CD14-positive monocyte (primary cell): ENCODE data around the gene PCID2. TPM values are rescaled to one million over a fixed set of nuclear protein-coding genes. Genes with fewer than 3 reads are reported as not detected.
A peak's percentile ranks its signal among the peaks of the same experiment; 100 is the strongest.

Experiments
- DNase-seq, 3 donors: peaks; one replicate each; pipeline ENCODE4 v3.0.0-alpha.2; 2011 to 2022
- H2AFZ ChIP-seq: 2 replicates; pipeline ENCODE4 v1.6.0; 2012; ENCODE audit warnings: mild to moderate bottlenecking, low read depth, low read length, inconsistent platforms; ENCODE audit not compliant: insufficient read depth, poor library complexity, severe bottlenecking
- H3K27ac ChIP-seq, 2 donors: 1 replicate in 1 of 2; 2 replicates in 1 of 2; pipeline ENCODE4 v1.5.1; 2012 to 2013; ENCODE audit warnings: low read length in 2 of 2, control low read depth in 1 of 2, inconsistent platforms in 1 of 2, low read depth in 1 of 2, mild to moderate bottlenecking in 1 of 2
- H3K27me3 ChIP-seq, 2 donors: one replicate each; pipeline versions ENCODE4 v1.6.0 to v1.6.1; 2011 to 2013; ENCODE audit warnings: low read length in 2 of 2; ENCODE audit not compliant: control insufficient read depth in 2 of 2, insufficient read depth in 2 of 2
- H3K36me3 ChIP-seq, 2 donors: replicated peaks in 1 of 2; 1 replicate in 1 of 2; 2 replicates in 1 of 2; pipeline versions ENCODE4 v1.5.1 to v1.6.1; 2012 to 2013; ENCODE audit warnings: low read length in 2 of 2, control low read depth in 1 of 2, inconsistent platforms in 1 of 2, mild to moderate bottlenecking in 1 of 2; ENCODE audit not compliant: insufficient read depth in 2 of 2, control insufficient read depth in 1 of 2
- H3K4me1 ChIP-seq, 2 donors: 1 replicate in 1 of 2; 2 replicates in 1 of 2; pipeline versions ENCODE4 v1.5.1 to v1.6.1; 2012 to 2013; ENCODE audit warnings: low read length in 2 of 2, control low read depth in 1 of 2, inconsistent platforms in 1 of 2, mild to moderate bottlenecking in 1 of 2, moderate library complexity in 1 of 2; ENCODE audit not compliant: insufficient read depth in 2 of 2, control insufficient read depth in 1 of 2
- H3K4me2 ChIP-seq: replicated peaks from 2 replicates; pipeline ENCODE3; 2012; ENCODE audit warnings: low read length, moderate library complexity, mild to moderate bottlenecking; ENCODE audit not compliant: poor library complexity, severe bottlenecking; ENCODE audit errors: extremely low read depth
- H3K4me3 ChIP-seq, 3 experiments: fragments of 200-600 bp in 1 of 3; sonication (generic) in 1 of 3; replicated peaks in 1 of 3; 1 replicate in 2 of 3; 2 replicates in 1 of 3; pipeline ENCODE4 v1.5.1; 2011 to 2013; ENCODE audit warnings: low read length in 3 of 3, mild to moderate bottlenecking in 3 of 3, control low read depth in 2 of 3, low read depth in 2 of 3, inconsistent platforms in 1 of 3, moderate library complexity in 1 of 3
- H3K79me2 ChIP-seq: 2 replicates; pipeline ENCODE4 v1.6.0; 2012; ENCODE audit warnings: mild to moderate bottlenecking, control low read depth, inconsistent platforms, low read length, moderate library complexity; ENCODE audit not compliant: insufficient read depth
- H3K9ac ChIP-seq: 2 replicates; pipeline ENCODE4 v1.6.0; 2017; ENCODE audit warnings: low read length, mild to moderate bottlenecking; ENCODE audit not compliant: insufficient read depth, poor library complexity, severe bottlenecking
- H3K9me3 ChIP-seq, 2 donors: replicated peaks in 1 of 2; 1 replicate in 1 of 2; 2 replicates in 1 of 2; pipeline versions ENCODE4 v1.5.1 to v1.6.1; 2012 to 2013; ENCODE audit warnings: low read length in 2 of 2, control low read depth in 1 of 2; ENCODE audit not compliant: control insufficient read depth in 1 of 2, insufficient read depth in 1 of 2
- H4K20me1 ChIP-seq: 2 replicates; pipeline ENCODE4 v1.6.0; 2012; ENCODE audit warnings: mild to moderate bottlenecking, low read length, control low read depth, moderate library complexity; ENCODE audit not compliant: insufficient read depth
- H3K27ac Mint-ChIP-seq, 7 donors: one replicate each; pipeline ENCODE4 v1.8.0; 2020; ENCODE audit warnings: mild to moderate bottlenecking in 7 of 7, mixed read lengths in 7 of 7, moderate library complexity in 6 of 7, inconsistent platforms in 2 of 7
- H3K27me3 Mint-ChIP-seq, 3 donors: one replicate each; pipeline ENCODE4 v1.8.0; 2021 to 2022; ENCODE audit warnings: low read depth in 3 of 3, mild to moderate bottlenecking in 3 of 3, mixed read lengths in 3 of 3, moderate library complexity in 3 of 3, inconsistent platforms in 1 of 3
- H3K36me3 Mint-ChIP-seq, 2 donors: one replicate each; pipeline ENCODE4 v1.8.0; 2020; ENCODE audit warnings: mixed read lengths in 2 of 2, inconsistent platforms in 1 of 2, mild to moderate bottlenecking in 1 of 2
- H3K4me1 Mint-ChIP-seq: one replicate; pipeline ENCODE4 v1.8.0; 2020; ENCODE audit warnings: mild to moderate bottlenecking, mixed read lengths
- H3K4me3 Mint-ChIP-seq, 2 donors: one replicate each; pipeline ENCODE4 v1.8.0; 2020; ENCODE audit warnings: mild to moderate bottlenecking in 2 of 2, mixed read lengths in 2 of 2, moderate library complexity in 1 of 2
- H3K9me3 Mint-ChIP-seq, 7 donors: one replicate each; pipeline ENCODE4 v1.8.0; 2020 to 2022; ENCODE audit warnings: mixed read lengths in 7 of 7, mild to moderate bottlenecking in 6 of 7, moderate library complexity in 6 of 7, inconsistent platforms in 2 of 7
- WGBS: methylation state at CpG from one replicate; pipeline ENCODE4 v1.1.5; 2013; ENCODE audit warnings: missing lambda C conversion rate; ENCODE audit not compliant: insufficient coverage; 5-methylcytosine and 5-hydroxymethylcytosine counted together
- intact Hi-C, 2 donors: fragments of 100-400 bp; cut with micrococcal nuclease; formaldehyde crosslinking; loops; one replicate each; pipeline versions ENCODE4 v1.15.0 to v1.15.1; 2023
- polyA plus RNA-seq, 3 donors: library from polyadenylated mRNA; depleted of rRNA in 1 of 3; unstranded in 2 of 3; stranded (reverse) in 1 of 3; fragments of 300-500 nt in 2 of 3; fragments of >200 nt in 1 of 3; fragmentation: Illumina TruSeq in 2 of 3; gene quantifications; 1 replicate in 2 of 3; 2 replicates in 1 of 3; pipeline ENCODE4 v1.2.3, GENCODE V29; 2012 to 2021
- TF ChIP-seq, protein P1 (sequence below): fragments of 200-600 bp; IDR thresholded peaks from one replicate; pipeline ENCODE4 v1.8.0; 2022; ENCODE audit warnings: antibody characterized with exemption, mild to moderate bottlenecking

Gene PCID2
- polyA plus RNA-seq, 3 donors: 31.5 to 39.8 (median 34.2) TPM

DNA sequence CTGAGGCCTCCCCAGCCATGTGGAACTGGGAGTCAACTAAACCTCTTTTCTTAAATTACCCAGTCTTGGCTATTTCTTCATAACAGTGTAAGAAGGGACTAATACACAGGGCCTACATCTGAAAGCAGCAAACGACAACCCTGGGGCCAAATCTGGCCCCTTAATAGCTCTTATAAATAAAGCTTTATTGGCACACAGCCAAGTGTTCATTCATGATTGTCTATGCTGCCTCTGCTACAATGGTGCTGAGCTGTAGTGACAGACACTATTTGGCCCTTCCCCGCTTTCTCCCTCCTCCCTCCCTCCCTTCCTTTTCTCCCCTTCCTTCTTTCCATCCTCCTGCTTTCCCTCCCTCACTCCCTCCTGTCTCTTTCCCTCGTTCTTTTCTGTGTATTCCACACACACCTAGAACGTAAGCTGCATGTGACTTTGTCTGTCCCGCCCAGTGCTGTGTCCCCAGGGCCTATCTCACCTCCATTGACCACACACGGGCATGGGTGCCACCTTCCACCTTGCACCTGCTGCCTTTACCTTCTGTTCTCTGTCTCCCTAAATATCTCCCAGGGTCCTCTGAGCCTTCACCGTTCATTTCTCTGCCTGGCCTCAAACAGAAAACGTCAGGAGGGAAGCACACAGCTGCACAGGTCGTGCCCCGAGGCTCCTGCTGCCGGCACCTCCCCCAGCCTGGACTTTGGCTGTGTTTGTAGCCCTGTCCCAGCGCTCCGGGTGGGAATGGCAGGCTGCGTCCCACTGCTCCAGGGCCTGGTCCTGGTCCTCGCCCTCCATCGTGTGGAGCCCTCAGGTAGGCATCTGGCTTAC, 50.3 kb downstream of the PCID2 start, which contains the start of gene PROZ:
Gene PROZ, plus strand, starts transcription at position 720 of the 819 bp plus-strand sequence. Its CDS starts 13 bp downstream, at position 733.
- no peak within 1 kb of the TSS for H3K4me2 ChIP-seq
- DNase-seq: peak in 1 of 3 donors; percentile 1
- H3K79me2 ChIP-seq: no peaks in the 10 kb centered on the region
- peaks cover 11 to 14% of the 10 kb centered on the region in 2 donors for H3K4me1 ChIP-seq
- Mint-ChIP-seq H3K27me3 (peaks cover 22 to 33% (median 30%) of the 10 kb centered on the region in 3 donors), H3K9me3 (peaks cover 0 to 14% (median 7%) of the 10 kb centered on the region in 7 donors), H3K4me3 (peak within 1 kb of the TSS in 1 of 2 donors; percentile 22), H3K27ac (peak within 1 kb of the TSS in 1 of 7 donors; percentile 57), H3K4me1 (peaks cover 14% of the 10 kb centered on the region), H3K36me3 (no peaks in the 10 kb centered on the region)
- H3K4me3 ChIP-seq: no peak within 1 kb of the TSS
- no peak within 1 kb of the TSS for H2AFZ ChIP-seq
- H3K36me3 ChIP-seq: no peaks in the 10 kb centered on the region
- H3K9me3 ChIP-seq: peaks cover 0 to 6% of the 10 kb centered on the region in 2 donors
- H3K27ac ChIP-seq: no peak within 1 kb of the TSS
- H3K9ac ChIP-seq: no peak within 1 kb of the TSS
- H4K20me1 ChIP-seq: no peaks in the 10 kb centered on the region
- 84% methylated on average over 15 of the region's 16 CpGs for WGBS
- peaks cover 0 to 16% of the 10 kb centered on the region in 2 donors for H3K27me3 ChIP-seq
- TF ChIP-seq, protein P1, sequence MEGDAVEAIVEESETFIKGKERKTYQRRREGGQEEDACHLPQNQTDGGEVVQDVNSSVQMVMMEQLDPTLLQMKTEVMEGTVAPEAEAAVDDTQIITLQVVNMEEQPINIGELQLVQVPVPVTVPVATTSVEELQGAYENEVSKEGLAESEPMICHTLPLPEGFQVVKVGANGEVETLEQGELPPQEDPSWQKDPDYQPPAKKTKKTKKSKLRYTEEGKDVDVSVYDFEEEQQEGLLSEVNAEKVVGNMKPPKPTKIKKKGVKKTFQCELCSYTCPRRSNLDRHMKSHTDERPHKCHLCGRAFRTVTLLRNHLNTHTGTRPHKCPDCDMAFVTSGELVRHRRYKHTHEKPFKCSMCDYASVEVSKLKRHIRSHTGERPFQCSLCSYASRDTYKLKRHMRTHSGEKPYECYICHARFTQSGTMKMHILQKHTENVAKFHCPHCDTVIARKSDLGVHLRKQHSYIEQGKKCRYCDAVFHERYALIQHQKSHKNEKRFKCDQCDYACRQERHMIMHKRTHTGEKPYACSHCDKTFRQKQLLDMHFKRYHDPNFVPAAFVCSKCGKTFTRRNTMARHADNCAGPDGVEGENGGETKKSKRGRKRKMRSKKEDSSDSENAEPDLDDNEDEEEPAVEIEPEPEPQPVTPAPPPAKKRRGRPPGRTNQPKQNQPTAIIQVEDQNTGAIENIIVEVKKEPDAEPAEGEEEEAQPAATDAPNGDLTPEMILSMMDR: no peak
- intact Hi-C loops: no loop called here

DNA sequence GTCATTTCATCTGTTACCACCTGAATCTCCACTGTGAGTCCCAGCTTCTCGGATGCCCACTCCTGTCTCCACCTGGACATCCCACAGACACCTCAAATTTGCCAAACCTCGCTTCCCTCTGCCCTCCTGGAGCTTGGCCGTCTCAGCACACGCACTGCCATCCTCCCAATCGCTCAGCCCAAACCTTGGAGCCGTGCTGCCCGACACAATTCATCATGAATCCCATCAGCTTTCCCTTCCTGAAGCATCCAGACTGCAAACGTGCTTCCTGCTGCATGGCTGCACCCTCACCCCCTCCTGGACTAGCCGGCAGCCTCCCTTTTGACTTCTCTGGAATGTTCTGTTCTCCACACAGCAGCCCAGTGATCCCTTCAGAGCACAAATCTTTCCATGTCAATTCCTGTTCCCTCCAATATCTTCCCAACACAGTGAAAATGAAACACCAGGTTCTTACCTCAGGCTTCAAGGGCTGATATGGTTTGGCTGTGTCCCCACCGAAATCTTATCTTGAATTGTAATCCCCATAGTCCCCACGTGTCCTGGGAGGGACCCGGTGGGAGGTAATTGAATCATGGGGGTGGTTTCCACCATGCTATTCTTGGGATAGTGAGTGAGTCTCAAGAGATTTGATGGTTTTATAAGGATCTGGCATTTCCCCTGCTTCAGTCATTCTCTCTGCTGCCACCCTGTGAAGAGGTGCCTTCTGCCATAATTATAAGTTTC, 51.1 kb downstream of the PCID2 start:
- H3K36me3 ChIP-seq: no peaks in the 10 kb centered on the region
- no peak overlapping the region for H3K4me2 ChIP-seq
- H3K79me2 ChIP-seq: no peaks in the 10 kb centered on the region
- 85% methylated on average over 12 of the region's 12 CpGs for WGBS
- H3K27ac Mint-ChIP-seq: no peak overlapping the region
- peaks cover 22 to 34% (median 31%) of the 10 kb centered on the region in 3 donors for H3K27me3 Mint-ChIP-seq
- H3K4me1 Mint-ChIP-seq: peaks cover 20% of the 10 kb centered on the region
- H3K27ac ChIP-seq: no peak overlapping the region
- H3K4me1 ChIP-seq: peaks cover 19 to 22% of the 10 kb centered on the region in 2 donors
- intact Hi-C loops: no loop called here
- H3K27me3 ChIP-seq: peaks cover 7 to 19% of the 10 kb centered on the region in 2 donors
- peak overlapping the region in 1 of 2 donors; percentile 22 for H3K4me3 Mint-ChIP-seq
- DNase-seq: peak in 1 of 3 donors; percentile 2
- H3K9ac ChIP-seq: no peak overlapping the region
- peaks cover 0 to 6% of the 10 kb centered on the region in 2 donors for H3K9me3 ChIP-seq
- no peaks in the 10 kb centered on the region for H4K20me1 ChIP-seq
- TF ChIP-seq, protein P1: no peak
- peaks cover 5% of the 10 kb centered on the region in 2 donors for H3K36me3 Mint-ChIP-seq
- H3K4me3 ChIP-seq: no peak overlapping the region
- H2AFZ ChIP-seq: no peak overlapping the region
- H3K9me3 Mint-ChIP-seq: peaks cover 0 to 20% (median 8%) of the 10 kb centered on the region in 7 donors
